HepG2 (cell line): Measurements from ENCODE around the gene RPS6KA2. TPM values are rescaled to one million over a fixed set of nuclear protein-coding genes. Genes with fewer than 3 reads are reported as not detected.

Experiments
- ATAC-seq: fragments of 200-7000 bp; cut with Tn5 transposase; 3 replicates; pipeline ENCODE4 v1.9.1; 2020; ENCODE audit warnings: mild to moderate bottlenecking, moderate library complexity
- BruUV-seq: library from RNA; stranded (reverse); fragments of 400-500 nt; replicated peaks from 2 replicates; lab custom pipeline; 2021; lab: Mats Ljungman, UMichigan
- CTCF ChIA-PET: fragments of 300-600 bp; formaldehyde crosslinking; extraction: SDS; loops from one replicate; lab custom pipeline; 2021; ENCODE audit warnings: low total read pairs, inconsistent platforms, low intra/inter-chr PET ratio; lab: Yijun Ruan, JAX
- POLR2A ChIA-PET: fragments of 350-600 bp; sonication (Branson Sonifier 250); formaldehyde crosslinking; loops from one replicate; lab custom pipeline; 2020; ENCODE audit warnings: antibody characterized with exemption, inconsistent platforms; lab: Yijun Ruan, JAX
- DNase-seq: peaks from one replicate; pipeline ENCODE4 v3.0.0-alpha.2; 2015; ENCODE audit warnings: low spot score
- FAIRE-seq: peaks from 3 replicates; lab custom pipeline; 2011; peaks lifted over from hg19 to GRCh38; lab: Jason Lieb, UNC
- H2AFZ ChIP-seq: one replicate; pipeline ENCODE4 v1.6.1; 2011; ENCODE audit warnings: low read length, inconsistent platforms
- H3K27ac ChIP-seq: fragments of 300-600 bp; 3 replicates; pipeline ENCODE4 v1.8.0; 2011; ENCODE audit warnings: mixed run types, mild to moderate bottlenecking, mixed read lengths, low read length, inconsistent platforms; ENCODE audit not compliant: insufficient read depth; ENCODE audit errors: extremely low read length
- H3K27me3 ChIP-seq, 2 experiments: fragments of 200-600 bp in 1 of 2; 2 replicates in 1 of 2; 3 replicates in 1 of 2; pipeline versions ENCODE4 v1.6.0 to v1.8.0; 2011; ENCODE audit warnings: low read length in 2 of 2, mild to moderate bottlenecking in 2 of 2, moderate library complexity in 2 of 2, inconsistent platforms in 1 of 2; ENCODE audit not compliant: insufficient read depth in 2 of 2, control insufficient read depth in 1 of 2
- H3K36me3 ChIP-seq, 2 experiments: fragments of 200-600 bp in 1 of 2; replicated peaks in 1 of 2; 2 replicates in 1 of 2; 3 replicates in 1 of 2; pipeline versions ENCODE4 v1.5.1 to v1.8.0; 2011; ENCODE audit warnings: low read length in 2 of 2, inconsistent platforms in 1 of 2; ENCODE audit not compliant: insufficient read depth in 2 of 2, control insufficient read depth in 1 of 2
- H3K4me1 ChIP-seq: 2 replicates; pipeline ENCODE4 v1.5.1; 2012; ENCODE audit warnings: low read length, inconsistent platforms; ENCODE audit not compliant: insufficient read depth
- H3K4me2 ChIP-seq: 2 replicates; pipeline ENCODE4 v1.6.0; 2011; ENCODE audit warnings: low read depth, low read length, inconsistent platforms
- H3K4me3 ChIP-seq, 3 experiments: fragments of 200-600 bp in 1 of 3; sonication (generic), shearing (Covaris generic) in 1 of 3; replicated peaks in 1 of 3; 2 replicates each; pipeline ENCODE4 v1.5.1; 2011 to 2016; ENCODE audit warnings: low read length in 3 of 3, inconsistent platforms in 2 of 3, low read depth in 2 of 3, mild to moderate bottlenecking in 2 of 3, control low read depth in 1 of 3, mixed read lengths in 1 of 3; ENCODE audit not compliant: insufficient read depth in 1 of 3
- H3K79me2 ChIP-seq: one replicate; pipeline ENCODE4 v1.6.1; 2011; ENCODE audit warnings: low read length, inconsistent platforms; ENCODE audit not compliant: insufficient read depth
- H3K9ac ChIP-seq: 2 replicates; pipeline ENCODE4 v1.6.0; 2011; ENCODE audit warnings: mild to moderate bottlenecking, low read depth, low read length, inconsistent platforms; ENCODE audit not compliant: insufficient read depth
- H3K9me3 ChIP-seq: 2 replicates; pipeline ENCODE4 v1.5.1; 2012; ENCODE audit warnings: mild to moderate bottlenecking, low read length
- H4K20me1 ChIP-seq: 2 replicates; pipeline ENCODE4 v1.6.0; 2011; ENCODE audit warnings: inconsistent platforms, mild to moderate bottlenecking, low read length, moderate library complexity; ENCODE audit not compliant: insufficient read depth
- DDIT3 ChIP-seq: sonication (generic); formaldehyde crosslinking; IDR thresholded peaks from 2 replicates; pipeline ENCODE4 v1.4.0; 2020; ENCODE audit warnings: mild to moderate bottlenecking, missing genetic modification reagents
- EP300 ChIP-seq, 3 experiments: sonication (generic) in 1 of 3; formaldehyde crosslinking in 1 of 3; IDR thresholded peaks; 2 replicates each; pipeline versions ENCODE4 v1.5.1 to v1.6.1; 2011 to 2020; ENCODE audit warnings: low read depth in 2 of 3, low read length in 2 of 3, borderline replicate concordance in 1 of 3, improper control_type of control experiment in 1 of 3, mild to moderate bottlenecking in 1 of 3, missing genetic modification reagents in 1 of 3, moderate library complexity in 1 of 3
- FOXK1 ChIP-seq: sonication (generic); formaldehyde crosslinking; IDR thresholded peaks from 2 replicates; pipeline ENCODE4 v1.4.0; 2020; ENCODE audit warnings: low read depth, missing genetic modification reagents, borderline replicate concordance
- KLF11 ChIP-seq: IDR thresholded peaks from 2 replicates; pipeline ENCODE4 v1.6.1; 2016; ENCODE audit warnings: missing compliant biosample characterization
- NFIB ChIP-seq: sonication (generic); formaldehyde crosslinking; IDR thresholded peaks from 2 replicates; pipeline ENCODE4 v1.9.0; 2021; ENCODE audit warnings: missing genetic modification reagents, mild to moderate bottlenecking, borderline replicate concordance
- PBX3 ChIP-seq: sonication (generic); formaldehyde crosslinking; IDR thresholded peaks from 2 replicates; pipeline ENCODE4 v1.8.1; 2023; ENCODE audit warnings: missing genetic modification reagents, inconsistent platforms, borderline replicate concordance
- SETDB1 ChIP-seq: sonication (generic); formaldehyde crosslinking; IDR thresholded peaks from 2 replicates; pipeline ENCODE4 v1.5.1; 2020; ENCODE audit warnings: missing genetic modification reagents, mild to moderate bottlenecking, borderline replicate concordance
- SPEN ChIP-seq: sonication (generic); formaldehyde crosslinking; IDR thresholded peaks from 2 replicates; pipeline ENCODE4 v1.5.1; 2020; ENCODE audit warnings: low read depth, mild to moderate bottlenecking, missing genetic modification reagents
- ZBTB49 ChIP-seq: sonication (generic); formaldehyde crosslinking; IDR thresholded peaks from 2 replicates; pipeline ENCODE4 v1.4.0; 2020; ENCODE audit warnings: missing genetic modification reagents, borderline replicate concordance
- ZNF263 ChIP-seq: sonication (generic); formaldehyde crosslinking; IDR thresholded peaks from 2 replicates; pipeline ENCODE4 v1.4.0; 2020; ENCODE audit warnings: missing genetic modification reagents
- ZNF761 ChIP-seq: sonication (generic); formaldehyde crosslinking; conservative IDR thresholded peaks from 2 replicates; pipeline ENCODE4 v1.4.0; 2020; ENCODE audit warnings: mild to moderate bottlenecking, missing genetic modification reagents
- WGBS: methylation state at CpG from one replicate; pipeline ENCODE4 v1.1.6; 2017; ENCODE audit warnings: low lambda C conversion rate; 5-methylcytosine and 5-hydroxymethylcytosine counted together
- in situ Hi-C: cut with HindIII; loops from 2 replicates; pipeline ENCODE4 v1.10.0; 2017; ENCODE audit warnings: low pct_unique_long_range_greater_than_20kb; ENCODE audit not compliant: extremely low pct_ligation_motif_present
- intact Hi-C: fragments of 100-400 bp; cut with micrococcal nuclease; formaldehyde crosslinking; loops from one replicate; pipeline ENCODE4 v1.10.0; 2022; ENCODE audit not compliant: unreplicated experiment
- polyA plus RNA-seq, 8 experiments: library from polyadenylated mRNA; depleted of rRNA in 3 of 8; stranded (reverse) in 7 of 8; unstranded in 1 of 8; fragments of >200 nt; fragmentation: Illumina TruSeq in 4 of 8; extraction: Trizol in 4 of 8; gene quantifications; 2 replicates each; pipeline versions ENCODE4 v1.2.1 to v1.2.3, GENCODE V29; 2011 to 2016; ENCODE audit warnings: low read depth in 4 of 8, missing spikeins in 1 of 8, mixed read lengths in 1 of 8; ENCODE audit not compliant: insufficient read depth in 1 of 8
- total RNA-seq, 5 experiments: library from RNA; depleted of rRNA; stranded (reverse); fragments of >200 nt; fragmentation: Illumina TruSeq; extraction: Trizol; gene quantifications; 2 replicates each; pipeline ENCODE4 v1.2.3, GENCODE V29; 2016; ENCODE audit warnings: low read depth in 1 of 5

The RPS6KA2 gene
- total and polyA plus RNA-seq, 2 of the 13 experiments (the other 11 are each of a cell fraction or from before 2014, with no cell fraction given) = 0.22 to 0.38 TPM

GRCh38 chr6:166422201-166422940 is 204.7 kb downstream of the RPS6KA2 start:
- Histone ChIP-seq H3K4me1 (peaks cover 21% of the 10 kb centered on the region), H3K4me2 (no peak overlapping the region), H3K36me3 (no peaks in the 10 kb centered on the region), H3K9me3 (no peaks in the 10 kb centered on the region), H3K27me3 (peaks cover 4 to 41% of the 10 kb centered on the region in 2 experiments; a peak in 4 of 5 replicates), H3K9ac (no peak overlapping the region), H4K20me1 (0 out of 2 replicates have a peak, but pooled peaks cover 4% of the 10 kb centered on the region), H2AFZ (no peak overlapping the region), H3K4me3 (no peak overlapping the region), H3K27ac (no peak overlapping the region), H3K79me2 (no peaks in the 10 kb centered on the region)
- DNase-seq (no peak), FAIRE-seq (no peak), ATAC-seq (no peak)
- TF ChIP-seq PBX3 (CRISPR knock-in tag) = no peak
- no peak for TF ChIP-seq FOXK1 (CRISPR knock-in tag)
- TF ChIP-seq NFIB = no peak
- no peak for TF ChIP-seq KLF11 (CRISPR knock-in tag)
- TF ChIP-seq ZBTB49 (CRISPR knock-in tag) = no peak
- no peak for TF ChIP-seq SETDB1 (CRISPR knock-in tag)
- TF ChIP-seq ZNF263 = no peak
- no peak for TF ChIP-seq ZNF761 (CRISPR knock-in tag)
- TF ChIP-seq EP300 (IDR thresholded peaks at IDR 0.05; ENCODE audit: low read depth in 2 of 2, low read length in 2 of 2) = no peak
- no peak for TF ChIP-seq EP300 (CRISPR knock-in tag; IDR thresholded peaks at IDR 0.05; ENCODE audit: borderline replicate concordance)
- no peak for TF ChIP-seq DDIT3 (CRISPR knock-in tag)
- TF ChIP-seq SPEN (CRISPR knock-in tag) = no peak
- WGBS = 60% methylated on average over 20 of the region's 20 CpGs
- no TSS peak for BruUV-seq
- intact Hi-C loops (no loop called here), in situ Hi-C loops (no loop called here)
- ChIA-PET POLR2A (no interaction called here), CTCF (no interaction called here)
